ENCODE data around the gene HES2. TPM values are rescaled to one million over a fixed set of nuclear protein-coding genes. Genes with fewer than 3 reads are reported as not detected.
A peak's percentile ranks its signal among the peaks of the same experiment; 100 is the strongest.

Gene HES2
- total and polyA plus RNA-seq, 9 of the 15 experiments (the other 6 are each of a cell fraction or from before 2014, with no cell fraction given), result 0.05 to 0.18 (median 0.07) TPM; not detected in 4

DNA sequence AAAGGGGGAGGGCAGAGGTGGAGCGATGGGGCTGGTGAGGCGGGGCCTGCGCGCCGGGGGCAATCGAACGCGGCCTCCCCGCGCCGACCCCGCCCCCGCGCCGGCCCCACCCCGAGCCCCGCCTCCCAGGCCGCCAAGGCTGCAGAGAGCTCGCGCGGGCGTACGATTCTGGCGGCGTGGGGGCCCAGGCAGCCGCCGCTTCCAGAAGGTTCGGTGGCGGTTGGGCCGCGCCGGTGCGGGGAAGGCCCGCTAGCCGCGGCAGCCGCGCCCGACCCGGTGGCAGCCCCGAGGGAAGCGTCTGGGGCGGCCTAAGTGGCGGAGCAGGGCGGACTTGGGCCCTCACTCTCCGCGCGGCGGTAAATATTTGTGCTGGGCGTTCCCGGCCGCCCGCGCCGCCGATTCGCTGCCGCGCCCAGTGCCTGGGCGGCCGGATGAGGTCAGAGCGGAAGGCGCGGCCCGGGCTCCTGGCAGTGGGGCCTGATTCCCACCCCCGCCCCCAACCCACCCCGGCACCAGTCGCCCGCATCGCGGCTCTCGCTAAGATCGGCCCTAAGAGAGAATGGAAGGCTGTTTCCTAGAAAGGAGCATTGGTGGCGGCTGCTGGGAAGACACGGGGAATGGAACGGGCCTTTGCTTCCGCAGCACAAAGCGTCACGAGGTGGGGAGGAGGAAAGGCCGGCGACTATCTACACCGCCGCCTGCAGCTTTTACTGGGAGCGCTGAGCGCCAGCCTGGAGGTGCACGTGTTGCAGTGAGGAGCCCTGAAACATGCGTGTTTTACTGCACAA lies 26.1 kb downstream of the HES2 start, which contains the start of gene ACOT7 (continued):
- TF ChIP-seq, protein P1, sequence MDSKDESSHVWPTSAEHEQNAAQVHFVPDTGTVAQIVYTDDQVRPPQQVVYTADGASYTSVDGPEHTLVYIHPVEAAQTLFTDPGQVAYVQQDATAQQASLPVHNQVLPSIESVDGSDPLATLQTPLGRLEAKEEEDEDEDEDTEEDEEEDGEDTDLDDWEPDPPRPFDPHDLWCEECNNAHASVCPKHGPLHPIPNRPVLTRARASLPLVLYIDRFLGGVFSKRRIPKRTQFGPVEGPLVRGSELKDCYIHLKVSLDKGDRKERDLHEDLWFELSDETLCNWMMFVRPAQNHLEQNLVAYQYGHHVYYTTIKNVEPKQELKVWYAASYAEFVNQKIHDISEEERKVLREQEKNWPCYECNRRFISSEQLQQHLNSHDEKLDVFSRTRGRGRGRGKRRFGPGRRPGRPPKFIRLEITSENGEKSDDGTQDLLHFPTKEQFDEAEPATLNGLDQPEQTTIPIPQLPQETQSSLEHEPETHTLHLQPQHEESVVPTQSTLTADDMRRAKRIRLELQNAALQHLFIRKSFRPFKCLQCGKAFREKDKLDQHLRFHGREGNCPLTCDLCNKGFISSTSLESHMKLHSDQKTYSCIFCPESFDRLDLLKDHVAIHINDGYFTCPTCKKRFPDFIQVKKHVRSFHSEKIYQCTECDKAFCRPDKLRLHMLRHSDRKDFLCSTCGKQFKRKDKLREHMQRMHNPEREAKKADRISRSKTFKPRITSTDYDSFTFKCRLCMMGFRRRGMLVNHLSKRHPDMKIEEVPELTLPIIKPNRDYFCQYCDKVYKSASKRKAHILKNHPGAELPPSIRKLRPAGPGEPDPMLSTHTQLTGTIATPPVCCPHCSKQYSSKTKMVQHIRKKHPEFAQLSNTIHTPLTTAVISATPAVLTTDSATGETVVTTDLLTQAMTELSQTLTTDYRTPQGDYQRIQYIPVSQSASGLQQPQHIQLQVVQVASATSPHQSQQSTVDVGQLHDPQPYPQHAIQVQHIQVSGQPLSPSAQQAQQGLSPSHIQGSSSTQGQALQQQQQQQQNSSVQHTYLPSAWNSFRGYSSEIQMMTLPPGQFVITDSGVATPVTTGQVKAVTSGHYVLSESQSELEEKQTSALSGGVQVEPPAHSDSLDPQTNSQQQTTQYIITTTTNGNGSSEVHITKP (IDR thresholded peaks at IDR 0.05; ENCODE audit: partially characterized antibody), result peak; percentile 42
- TF ChIP-seq CREBBP (IDR thresholded peaks at IDR 0.05; ENCODE audit: low read depth, low read length), result no peak
- no peak for TF ChIP-seq NR1H2 (CRISPR knock-in tag; IDR thresholded peaks at IDR 0.05)
- TF ChIP-seq MIER1 (IDR thresholded peaks at IDR 0.05; ENCODE audit: low read depth), result no peak
- TF ChIP-seq, protein P2, sequence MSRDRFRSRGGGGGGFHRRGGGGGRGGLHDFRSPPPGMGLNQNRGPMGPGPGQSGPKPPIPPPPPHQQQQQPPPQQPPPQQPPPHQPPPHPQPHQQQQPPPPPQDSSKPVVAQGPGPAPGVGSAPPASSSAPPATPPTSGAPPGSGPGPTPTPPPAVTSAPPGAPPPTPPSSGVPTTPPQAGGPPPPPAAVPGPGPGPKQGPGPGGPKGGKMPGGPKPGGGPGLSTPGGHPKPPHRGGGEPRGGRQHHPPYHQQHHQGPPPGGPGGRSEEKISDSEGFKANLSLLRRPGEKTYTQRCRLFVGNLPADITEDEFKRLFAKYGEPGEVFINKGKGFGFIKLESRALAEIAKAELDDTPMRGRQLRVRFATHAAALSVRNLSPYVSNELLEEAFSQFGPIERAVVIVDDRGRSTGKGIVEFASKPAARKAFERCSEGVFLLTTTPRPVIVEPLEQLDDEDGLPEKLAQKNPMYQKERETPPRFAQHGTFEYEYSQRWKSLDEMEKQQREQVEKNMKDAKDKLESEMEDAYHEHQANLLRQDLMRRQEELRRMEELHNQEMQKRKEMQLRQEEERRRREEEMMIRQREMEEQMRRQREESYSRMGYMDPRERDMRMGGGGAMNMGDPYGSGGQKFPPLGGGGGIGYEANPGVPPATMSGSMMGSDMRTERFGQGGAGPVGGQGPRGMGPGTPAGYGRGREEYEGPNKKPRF (IDR thresholded peaks at IDR 0.05; ENCODE audit: low read depth, low read length), result no peak
- TF ChIP-seq, protein P3, sequence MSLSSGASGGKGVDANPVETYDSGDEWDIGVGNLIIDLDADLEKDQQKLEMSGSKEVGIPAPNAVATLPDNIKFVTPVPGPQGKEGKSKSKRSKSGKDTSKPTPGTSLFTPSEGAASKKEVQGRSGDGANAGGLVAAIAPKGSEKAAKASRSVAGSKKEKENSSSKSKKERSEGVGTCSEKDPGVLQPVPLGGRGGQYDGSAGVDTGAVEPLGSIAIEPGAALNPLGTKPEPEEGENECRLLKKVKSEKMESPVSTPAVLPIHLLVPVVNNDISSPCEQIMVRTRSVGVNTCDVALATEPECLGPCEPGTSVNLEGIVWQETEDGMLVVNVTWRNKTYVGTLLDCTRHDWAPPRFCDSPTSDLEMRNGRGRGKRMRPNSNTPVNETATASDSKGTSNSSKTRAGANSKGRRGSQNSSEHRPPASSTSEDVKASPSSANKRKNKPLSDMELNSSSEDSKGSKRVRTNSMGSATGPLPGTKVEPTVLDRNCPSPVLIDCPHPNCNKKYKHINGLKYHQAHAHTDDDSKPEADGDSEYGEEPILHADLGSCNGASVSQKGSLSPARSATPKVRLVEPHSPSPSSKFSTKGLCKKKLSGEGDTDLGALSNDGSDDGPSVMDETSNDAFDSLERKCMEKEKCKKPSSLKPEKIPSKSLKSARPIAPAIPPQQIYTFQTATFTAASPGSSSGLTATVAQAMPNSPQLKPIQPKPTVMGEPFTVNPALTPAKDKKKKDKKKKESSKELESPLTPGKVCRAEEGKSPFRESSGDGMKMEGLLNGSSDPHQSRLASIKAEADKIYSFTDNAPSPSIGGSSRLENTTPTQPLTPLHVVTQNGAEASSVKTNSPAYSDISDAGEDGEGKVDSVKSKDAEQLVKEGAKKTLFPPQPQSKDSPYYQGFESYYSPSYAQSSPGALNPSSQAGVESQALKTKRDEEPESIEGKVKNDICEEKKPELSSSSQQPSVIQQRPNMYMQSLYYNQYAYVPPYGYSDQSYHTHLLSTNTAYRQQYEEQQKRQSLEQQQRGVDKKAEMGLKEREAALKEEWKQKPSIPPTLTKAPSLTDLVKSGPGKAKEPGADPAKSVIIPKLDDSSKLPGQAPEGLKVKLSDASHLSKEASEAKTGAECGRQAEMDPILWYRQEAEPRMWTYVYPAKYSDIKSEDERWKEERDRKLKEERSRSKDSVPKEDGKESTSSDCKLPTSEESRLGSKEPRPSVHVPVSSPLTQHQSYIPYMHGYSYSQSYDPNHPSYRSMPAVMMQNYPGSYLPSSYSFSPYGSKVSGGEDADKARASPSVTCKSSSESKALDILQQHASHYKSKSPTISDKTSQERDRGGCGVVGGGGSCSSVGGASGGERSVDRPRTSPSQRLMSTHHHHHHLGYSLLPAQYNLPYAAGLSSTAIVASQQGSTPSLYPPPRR (CRISPR knock-in tag; IDR thresholded peaks at IDR 0.05; ENCODE audit: borderline replicate concordance), result no peak
- peak; percentile 13; the same call in 1 of the 2 replicates for TF ChIP-seq NFIC (IDR thresholded peaks at IDR 0.05)
- peak; percentile 88; the same call in 1 of the 2 replicates for TF ChIP-seq MTA3 (IDR thresholded peaks at IDR 0.05; ENCODE audit: borderline replicate concordance)
- peak; percentile 39; the same call in 1 of the 2 replicates for TF ChIP-seq ZNF232 (CRISPR knock-in tag; IDR thresholded peaks at IDR 0.05)
- peak; percentile 79 for TF ChIP-seq CCNT2 (IDR thresholded peaks at IDR 0.05; ENCODE audit: borderline replicate concordance, extremely low read depth, insufficient read length, low read depth, low read length)
- TF ChIP-seq MED1 (CRISPR knock-in tag; IDR thresholded peaks at IDR 0.05; ENCODE audit: borderline replicate concordance), result peak; percentile 83; the same call in 1 of the 2 replicates
- no peak for TF ChIP-seq NFXL1 (CRISPR knock-in tag; IDR thresholded peaks at IDR 0.05)
- no peak for TF ChIP-seq SLC30A9 (CRISPR knock-in tag; IDR thresholded peaks at IDR 0.05)
- peak; percentile 99 for TF ChIP-seq KLF1 (tag; IDR thresholded peaks at IDR 0.05)
- no peak for TF ChIP-seq ZNF24 (IDR thresholded peaks at IDR 0.05)

Measured in K562 (cell line).